BJ (cell line): ENCODE data around the gene CDC42BPB. TPM values are rescaled to one million over a fixed set of nuclear protein-coding genes. Genes with fewer than 3 reads are reported as not detected.

Source experiments
- CTCF ChIA-PET: fragments of 350-600 bp; formaldehyde crosslinking; extraction: SDS; loops from one replicate; lab custom pipeline; 2021; ENCODE audit warnings: antibody characterized with exemption, inconsistent platforms; lab: Yijun Ruan, JAX
- POLR2A ChIA-PET: fragments of 300-600 bp; sonication (Branson Sonifier 250); formaldehyde crosslinking; extraction: SDS; loops from one replicate; lab custom pipeline; 2021; ENCODE audit warnings: antibody characterized with exemption; lab: Charles Lee
- DNase-seq: peaks from one replicate; pipeline ENCODE4 v3.0.0-alpha.2; 2011; ENCODE audit warnings: low read depth
- H3K27me3 ChIP-seq: 2 replicates; pipeline ENCODE4 v1.6.0; 2011; ENCODE audit warnings: low read length; ENCODE audit not compliant: control insufficient read depth, insufficient read depth
- H3K36me3 ChIP-seq: 2 replicates; pipeline ENCODE4 v1.5.1; 2011; ENCODE audit warnings: low read length; ENCODE audit not compliant: control insufficient read depth, insufficient read depth
- H3K4me3 ChIP-seq: 2 replicates; pipeline ENCODE4 v1.5.1; 2011; ENCODE audit warnings: low read depth, mild to moderate bottlenecking, control low read depth, low read length
- polyA plus RNA-seq: library from polyadenylated mRNA; depleted of rRNA; stranded (reverse); fragments of >200 nt; gene quantifications from 2 replicates; pipeline ENCODE4 v1.2.3, GENCODE V29; 2011
- TF ChIP-seq, protein P1 (sequence below): IDR thresholded peaks from 2 replicates; pipeline ENCODE4 v1.5.1; 2011; ENCODE audit warnings: low read depth, mild to moderate bottlenecking, control low read depth, inconsistent platforms, low read length, moderate library complexity; ENCODE audit not compliant: insufficient read depth

Gene CDC42BPB
- polyA plus RNA-seq, 1 experiment = 66.5 TPM

DNA sequence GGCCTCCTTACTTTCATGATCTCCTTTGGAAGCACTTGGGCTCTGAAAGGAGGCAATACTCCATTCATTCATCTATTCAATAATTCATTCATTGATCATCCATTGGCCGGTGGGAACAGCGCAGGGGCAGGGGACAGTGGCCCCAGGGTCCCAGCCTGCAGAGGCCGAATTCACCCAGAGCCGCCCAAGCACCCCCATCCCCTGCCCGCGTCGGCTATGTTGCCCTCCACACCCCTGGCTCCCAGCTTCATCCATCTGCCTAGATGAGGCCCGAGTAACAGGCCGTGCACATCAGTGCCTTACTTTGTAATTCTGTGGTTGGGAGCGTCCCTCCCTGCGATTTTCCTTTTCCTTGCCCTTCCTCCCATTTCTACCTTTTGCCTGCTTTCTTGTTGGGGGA lies 131.7 kb downstream of the CDC42BPB start:
- DNase-seq = no peak
- Histone ChIP-seq H3K36me3 (no peaks in the 10 kb centered on the region), H3K4me3 (no peak overlapping the region), H3K27me3 (peaks cover 24% of the 10 kb centered on the region)
- POLR2A ChIA-PET = no interaction called here
- TF ChIP-seq, protein P1, sequence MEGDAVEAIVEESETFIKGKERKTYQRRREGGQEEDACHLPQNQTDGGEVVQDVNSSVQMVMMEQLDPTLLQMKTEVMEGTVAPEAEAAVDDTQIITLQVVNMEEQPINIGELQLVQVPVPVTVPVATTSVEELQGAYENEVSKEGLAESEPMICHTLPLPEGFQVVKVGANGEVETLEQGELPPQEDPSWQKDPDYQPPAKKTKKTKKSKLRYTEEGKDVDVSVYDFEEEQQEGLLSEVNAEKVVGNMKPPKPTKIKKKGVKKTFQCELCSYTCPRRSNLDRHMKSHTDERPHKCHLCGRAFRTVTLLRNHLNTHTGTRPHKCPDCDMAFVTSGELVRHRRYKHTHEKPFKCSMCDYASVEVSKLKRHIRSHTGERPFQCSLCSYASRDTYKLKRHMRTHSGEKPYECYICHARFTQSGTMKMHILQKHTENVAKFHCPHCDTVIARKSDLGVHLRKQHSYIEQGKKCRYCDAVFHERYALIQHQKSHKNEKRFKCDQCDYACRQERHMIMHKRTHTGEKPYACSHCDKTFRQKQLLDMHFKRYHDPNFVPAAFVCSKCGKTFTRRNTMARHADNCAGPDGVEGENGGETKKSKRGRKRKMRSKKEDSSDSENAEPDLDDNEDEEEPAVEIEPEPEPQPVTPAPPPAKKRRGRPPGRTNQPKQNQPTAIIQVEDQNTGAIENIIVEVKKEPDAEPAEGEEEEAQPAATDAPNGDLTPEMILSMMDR = no peak
- CTCF ChIA-PET = no interaction called here

DNA sequence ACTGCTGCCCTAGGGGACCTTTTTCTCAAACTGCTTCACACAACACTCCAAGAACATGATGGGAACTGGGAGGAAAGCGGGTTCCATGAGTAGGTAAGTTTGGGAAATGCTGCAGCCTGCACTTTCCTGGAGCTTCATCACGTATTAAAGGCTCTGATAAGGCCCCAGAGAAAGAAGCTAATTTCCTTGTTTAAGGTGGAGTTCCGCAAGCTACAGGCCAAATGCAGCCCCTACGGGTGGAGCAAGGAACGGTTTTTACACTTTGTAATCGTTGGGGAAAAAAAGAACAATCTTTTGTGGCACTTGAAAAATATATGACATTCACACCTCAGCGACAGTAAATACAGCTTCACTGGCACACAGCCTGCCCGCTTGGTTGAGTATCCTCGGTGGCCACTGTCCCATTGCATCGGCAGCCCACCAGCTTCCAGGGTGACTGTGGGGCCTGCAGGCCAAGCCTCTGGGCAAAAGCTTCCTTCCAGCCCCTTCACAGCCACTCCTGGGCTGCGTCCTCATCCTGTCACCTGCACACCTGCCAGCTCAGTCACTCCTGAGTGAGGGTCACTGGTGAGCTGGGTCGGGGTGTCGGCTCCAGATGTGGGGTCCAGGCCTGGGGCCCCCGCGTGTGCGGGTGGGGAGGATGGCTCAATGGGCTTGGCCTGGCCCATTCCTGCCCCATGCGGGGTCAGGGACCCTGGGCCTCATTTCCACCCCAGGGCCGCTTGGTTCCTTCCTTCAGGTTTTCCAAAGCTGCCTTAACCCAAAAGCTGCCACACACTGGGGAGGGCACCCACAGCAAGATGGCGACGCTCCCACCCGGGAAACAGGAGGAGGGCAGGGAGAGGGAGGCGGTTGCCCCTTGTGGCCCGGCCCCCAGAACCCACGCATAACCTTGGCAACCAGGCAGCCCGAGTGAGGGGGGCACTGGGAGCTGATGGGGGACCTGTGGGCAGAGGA lies 132.4 kb downstream of the CDC42BPB start:
- no peak for DNase-seq
- TF ChIP-seq, protein P1 = no peak
- H3K36me3 ChIP-seq = no peaks in the 10 kb centered on the region
- CTCF ChIA-PET = interaction anchor here (0.8 to 1.4 kb wide), 2 partner anchors 150 to 230 kb away, joined by 3 to 5 read pairs; no protein-coding TSS in a partner anchor
- no peak overlapping the region for H3K4me3 ChIP-seq
- POLR2A ChIA-PET = no interaction called here
- peaks cover 24% of the 10 kb centered on the region for H3K27me3 ChIP-seq

DNA sequence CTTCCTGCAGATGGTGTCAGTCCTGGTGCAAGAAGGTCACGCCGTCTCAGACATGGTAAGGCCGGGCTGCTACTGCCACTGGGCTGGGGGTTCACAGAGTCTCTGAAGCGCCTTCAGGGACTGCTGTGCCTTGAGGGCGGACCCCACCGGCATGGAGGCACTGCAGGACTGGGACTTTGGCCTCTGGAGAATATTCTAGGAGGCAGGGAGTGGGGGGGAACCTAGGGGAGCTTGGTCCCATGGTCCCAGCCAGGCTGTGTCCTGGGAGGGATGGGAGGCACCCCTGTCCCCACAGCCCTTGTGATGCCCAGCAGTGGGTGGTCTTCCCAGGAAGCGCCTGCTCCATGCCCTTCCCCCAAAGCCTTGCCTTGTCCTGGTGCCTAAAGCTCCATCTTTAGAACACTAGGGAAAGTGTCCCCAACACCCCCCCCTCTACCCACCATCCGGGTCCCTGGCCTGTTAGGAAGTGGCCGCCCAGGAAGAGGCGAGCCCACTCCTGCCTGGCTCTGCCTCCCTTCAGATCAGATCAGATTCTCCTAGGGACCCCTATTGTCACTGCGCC lies 133.3 kb downstream of the CDC42BPB start:
- no peak for DNase-seq
- ChIA-PET POLR2A (no interaction called here), CTCF (interaction anchor here (0.8 to 1.4 kb wide), 2 partner anchors 149 to 229 kb away, joined by 3 to 5 read pairs; no protein-coding TSS in a partner anchor)

DNA sequence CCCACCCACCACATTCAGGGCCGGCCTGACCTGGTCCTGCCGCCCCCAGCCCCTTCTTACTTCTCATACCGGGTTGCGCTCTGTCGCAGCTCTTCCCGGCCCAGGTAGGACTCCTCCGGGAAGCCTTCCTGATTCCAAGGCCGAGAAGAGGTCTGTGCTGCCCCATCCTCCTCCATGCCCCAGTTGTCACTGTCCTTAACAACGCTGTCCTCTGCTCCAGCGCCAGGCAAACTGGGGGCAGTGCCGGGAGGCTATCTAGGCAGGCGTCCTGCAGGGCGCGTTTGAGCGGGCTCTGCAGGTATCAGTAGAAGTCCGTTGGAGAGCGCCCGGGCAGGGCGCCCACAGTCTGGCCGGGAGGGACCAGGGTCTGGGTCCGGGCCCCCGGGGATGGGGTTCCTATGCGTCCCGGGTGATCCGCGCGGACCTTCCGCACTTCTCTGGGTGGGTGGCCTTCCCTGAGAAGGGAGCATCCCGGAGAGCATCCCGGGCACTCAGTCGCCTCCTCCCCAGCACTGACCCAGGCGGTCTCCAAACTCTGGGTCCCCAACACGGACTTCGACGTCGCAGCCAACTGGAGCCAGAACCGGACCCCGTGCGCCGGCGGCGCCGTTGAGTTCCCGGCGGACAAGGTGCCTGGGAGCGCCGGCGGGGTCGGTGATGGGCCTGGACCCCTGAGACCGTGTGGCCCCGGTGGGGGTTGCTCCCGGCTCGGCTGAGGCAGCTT lies 134.0 kb downstream of the CDC42BPB start:
- CTCF ChIA-PET = no interaction called here
- H3K36me3 ChIP-seq = no peaks in the 10 kb centered on the region
- no peak for DNase-seq
- peaks cover 17% of the 10 kb centered on the region for H3K27me3 ChIP-seq
- POLR2A ChIA-PET = no interaction called here
- H3K4me3 ChIP-seq = no peak overlapping the region
- TF ChIP-seq, protein P1 = no peak

More for the DNA sequence above, 133.3 kb downstream of the CDC42BPB start:
- Histone ChIP-seq H3K36me3 (no peaks in the 10 kb centered on the region), H3K27me3 (peaks cover 20% of the 10 kb centered on the region), H3K4me3 (no peak overlapping the region)
- TF ChIP-seq, protein P1 = no peak
